Ishikawa (cell line): ENCODE results near the gene ZCCHC7.

Experiments
- CEBPB ChIP-seq: IDR thresholded peaks from 2 replicates; pipeline ENCODE4 v1.6.1; 2012
- CREB1 ChIP-seq: IDR thresholded peaks from 2 replicates; pipeline ENCODE4 v1.6.1; 2012; ENCODE audit warnings: low read depth
- EGR1 ChIP-seq: IDR thresholded peaks from 2 replicates; pipeline ENCODE4 v1.6.1; 2012
- EP300 ChIP-seq: IDR thresholded peaks from 2 replicates; pipeline ENCODE4 v1.6.1; 2012; ENCODE audit warnings: borderline replicate concordance
- FOXM1 ChIP-seq: IDR thresholded peaks from 2 replicates; pipeline ENCODE4 v1.6.1; 2012; ENCODE audit warnings: low read depth, borderline replicate concordance
- MAX ChIP-seq: IDR thresholded peaks from 2 replicates; pipeline ENCODE4 v1.6.1; 2012
- NFIC ChIP-seq: IDR thresholded peaks from 2 replicates; pipeline ENCODE4 v1.6.1; 2012
- RAD21 ChIP-seq: IDR thresholded peaks from 2 replicates; pipeline ENCODE4 v1.6.1; 2012; ENCODE audit warnings: low read depth
- REST ChIP-seq: IDR thresholded peaks from 2 replicates; pipeline ENCODE4 v1.6.1; 2012; ENCODE audit warnings: low read depth, mild to moderate bottlenecking
- TAF1 ChIP-seq: IDR thresholded peaks from 2 replicates; pipeline ENCODE4 v1.6.1; 2012; ENCODE audit warnings: low read depth, mild to moderate bottlenecking
- TCF12 ChIP-seq: IDR thresholded peaks from 2 replicates; pipeline ENCODE4 v1.6.1; 2012; ENCODE audit warnings: low read depth
- TEAD4 ChIP-seq: IDR thresholded peaks from 2 replicates; pipeline ENCODE4 v1.6.1; 2012
- USF1 ChIP-seq: IDR thresholded peaks from 2 replicates; pipeline ENCODE4 v1.6.1; 2012
- YY1 ChIP-seq: IDR thresholded peaks from 2 replicates; pipeline ENCODE4 v1.6.1; 2012; ENCODE audit warnings: low read depth
- ZBTB7A ChIP-seq: IDR thresholded peaks from 2 replicates; pipeline ENCODE4 v1.6.1; 2012; ENCODE audit warnings: low read depth

ZCCHC7 gene

GRCh38 chr9:37339923-37340322 is 219.5 kb downstream of the ZCCHC7 start:
- TF ChIP-seq EP300 (no peak), CREB1 (no peak), TEAD4 (no peak), EGR1 (no peak), NFIC (no peak), TAF1 (no peak), MAX (no peak), USF1 (no peak), REST (no peak), FOXM1 (no peak), ZBTB7A (no peak), TCF12 (no peak), RAD21 (no peak), CEBPB (no peak), YY1 (no peak)

- TF ChIP-seq REST (no peak), CREB1 (no peak), YY1 (no peak)
These were observed 220.6 kb downstream of the ZCCHC7 start for GRCh38 chr9:37340961-37341360.

- TF ChIP-seq USF1 (no peak), RAD21 (no peak), YY1 (no peak), ZBTB7A (no peak), MAX (no peak), REST (no peak), CREB1 (no peak), EP300 (no peak), CEBPB (no peak), TAF1 (no peak), FOXM1 (no peak)
These were observed 221.3 kb downstream of the ZCCHC7 start for GRCh38 chr9:37341704-37342103.

- no peak for TF ChIP-seq NFIC
- no peak for TF ChIP-seq FOXM1
- no peak for TF ChIP-seq TCF12
- TF ChIP-seq EGR1, result no peak
- TF ChIP-seq CREB1, result no peak
- TF ChIP-seq RAD21, result no peak
- no peak for TF ChIP-seq EP300
- no peak for TF ChIP-seq CEBPB
- TF ChIP-seq YY1, result no peak
- TF ChIP-seq TAF1, result no peak
- TF ChIP-seq ZBTB7A, result no peak
- no peak for TF ChIP-seq TEAD4
- no peak for TF ChIP-seq MAX
- TF ChIP-seq REST, result no peak
- TF ChIP-seq USF1, result no peak
These were observed 222.1 kb downstream of the ZCCHC7 start for GRCh38 chr9:37342493-37342892.
